CD14-positive monocyte (primary cell): ENCODE measurements around the gene THSD4. TPM values are rescaled to one million over a fixed set of nuclear protein-coding genes. Genes with fewer than 3 reads are reported as not detected.
A peak's percentile ranks its signal among the peaks of the same experiment; 100 is the strongest.

Source experiments
- DNase-seq, 3 donors: peaks; one replicate each; pipeline ENCODE4 v3.0.0-alpha.2; 2011 to 2022
- H2AFZ ChIP-seq: 2 replicates; pipeline ENCODE4 v1.6.0; 2012; ENCODE audit warnings: mild to moderate bottlenecking, low read depth, low read length, inconsistent platforms; ENCODE audit not compliant: insufficient read depth, poor library complexity, severe bottlenecking
- H3K27ac ChIP-seq, 2 donors: 1 replicate in 1 of 2; 2 replicates in 1 of 2; pipeline ENCODE4 v1.5.1; 2012 to 2013; ENCODE audit warnings: low read length in 2 of 2, control low read depth in 1 of 2, inconsistent platforms in 1 of 2, low read depth in 1 of 2, mild to moderate bottlenecking in 1 of 2
- H3K27me3 ChIP-seq, 2 donors: one replicate each; pipeline versions ENCODE4 v1.6.0 to v1.6.1; 2011 to 2013; ENCODE audit warnings: low read length in 2 of 2; ENCODE audit not compliant: control insufficient read depth in 2 of 2, insufficient read depth in 2 of 2
- H3K36me3 ChIP-seq, 2 donors: replicated peaks in 1 of 2; 1 replicate in 1 of 2; 2 replicates in 1 of 2; pipeline versions ENCODE4 v1.5.1 to v1.6.1; 2012 to 2013; ENCODE audit warnings: low read length in 2 of 2, control low read depth in 1 of 2, inconsistent platforms in 1 of 2, mild to moderate bottlenecking in 1 of 2; ENCODE audit not compliant: insufficient read depth in 2 of 2, control insufficient read depth in 1 of 2
- H3K4me1 ChIP-seq, 2 donors: 1 replicate in 1 of 2; 2 replicates in 1 of 2; pipeline versions ENCODE4 v1.5.1 to v1.6.1; 2012 to 2013; ENCODE audit warnings: low read length in 2 of 2, control low read depth in 1 of 2, inconsistent platforms in 1 of 2, mild to moderate bottlenecking in 1 of 2, moderate library complexity in 1 of 2; ENCODE audit not compliant: insufficient read depth in 2 of 2, control insufficient read depth in 1 of 2
- H3K4me2 ChIP-seq: replicated peaks from 2 replicates; pipeline ENCODE3; 2012; ENCODE audit warnings: low read length, moderate library complexity, mild to moderate bottlenecking; ENCODE audit not compliant: poor library complexity, severe bottlenecking; ENCODE audit errors: extremely low read depth
- H3K4me3 ChIP-seq, 3 experiments: fragments of 200-600 bp in 1 of 3; sonication (generic) in 1 of 3; replicated peaks in 1 of 3; 1 replicate in 2 of 3; 2 replicates in 1 of 3; pipeline ENCODE4 v1.5.1; 2011 to 2013; ENCODE audit warnings: low read length in 3 of 3, mild to moderate bottlenecking in 3 of 3, control low read depth in 2 of 3, low read depth in 2 of 3, inconsistent platforms in 1 of 3, moderate library complexity in 1 of 3
- H3K79me2 ChIP-seq: 2 replicates; pipeline ENCODE4 v1.6.0; 2012; ENCODE audit warnings: mild to moderate bottlenecking, control low read depth, inconsistent platforms, low read length, moderate library complexity; ENCODE audit not compliant: insufficient read depth
- H3K9ac ChIP-seq: 2 replicates; pipeline ENCODE4 v1.6.0; 2017; ENCODE audit warnings: low read length, mild to moderate bottlenecking; ENCODE audit not compliant: insufficient read depth, poor library complexity, severe bottlenecking
- H3K9me3 ChIP-seq, 2 donors: replicated peaks in 1 of 2; 1 replicate in 1 of 2; 2 replicates in 1 of 2; pipeline versions ENCODE4 v1.5.1 to v1.6.1; 2012 to 2013; ENCODE audit warnings: low read length in 2 of 2, control low read depth in 1 of 2; ENCODE audit not compliant: control insufficient read depth in 1 of 2, insufficient read depth in 1 of 2
- H4K20me1 ChIP-seq: 2 replicates; pipeline ENCODE4 v1.6.0; 2012; ENCODE audit warnings: mild to moderate bottlenecking, low read length, control low read depth, moderate library complexity; ENCODE audit not compliant: insufficient read depth
- H3K27ac Mint-ChIP-seq, 7 donors: one replicate each; pipeline ENCODE4 v1.8.0; 2020; ENCODE audit warnings: mild to moderate bottlenecking in 7 of 7, mixed read lengths in 7 of 7, moderate library complexity in 6 of 7, inconsistent platforms in 2 of 7
- H3K27me3 Mint-ChIP-seq, 3 donors: one replicate each; pipeline ENCODE4 v1.8.0; 2021 to 2022; ENCODE audit warnings: low read depth in 3 of 3, mild to moderate bottlenecking in 3 of 3, mixed read lengths in 3 of 3, moderate library complexity in 3 of 3, inconsistent platforms in 1 of 3
- H3K36me3 Mint-ChIP-seq, 2 donors: one replicate each; pipeline ENCODE4 v1.8.0; 2020; ENCODE audit warnings: mixed read lengths in 2 of 2, inconsistent platforms in 1 of 2, mild to moderate bottlenecking in 1 of 2
- H3K4me1 Mint-ChIP-seq: one replicate; pipeline ENCODE4 v1.8.0; 2020; ENCODE audit warnings: mild to moderate bottlenecking, mixed read lengths
- H3K4me3 Mint-ChIP-seq, 2 donors: one replicate each; pipeline ENCODE4 v1.8.0; 2020; ENCODE audit warnings: mild to moderate bottlenecking in 2 of 2, mixed read lengths in 2 of 2, moderate library complexity in 1 of 2
- H3K9me3 Mint-ChIP-seq, 7 donors: one replicate each; pipeline ENCODE4 v1.8.0; 2020 to 2022; ENCODE audit warnings: mixed read lengths in 7 of 7, mild to moderate bottlenecking in 6 of 7, moderate library complexity in 6 of 7, inconsistent platforms in 2 of 7
- WGBS: methylation state at CpG from one replicate; pipeline ENCODE4 v1.1.5; 2013; ENCODE audit warnings: missing lambda C conversion rate; ENCODE audit not compliant: insufficient coverage; 5-methylcytosine and 5-hydroxymethylcytosine counted together
- intact Hi-C, 2 donors: fragments of 100-400 bp; cut with micrococcal nuclease; formaldehyde crosslinking; loops; one replicate each; pipeline versions ENCODE4 v1.15.0 to v1.15.1; 2023
- polyA plus RNA-seq, 3 donors: library from polyadenylated mRNA; depleted of rRNA in 1 of 3; unstranded in 2 of 3; stranded (reverse) in 1 of 3; fragments of 300-500 nt in 2 of 3; fragments of >200 nt in 1 of 3; fragmentation: Illumina TruSeq in 2 of 3; gene quantifications; 1 replicate in 2 of 3; 2 replicates in 1 of 3; pipeline ENCODE4 v1.2.3, GENCODE V29; 2012 to 2021
- TF ChIP-seq, protein P1 (sequence below): fragments of 200-600 bp; IDR thresholded peaks from one replicate; pipeline ENCODE4 v1.8.0; 2022; ENCODE audit warnings: antibody characterized with exemption, mild to moderate bottlenecking

THSD4 gene
- polyA plus RNA-seq, 3 donors: not detected

DNA sequence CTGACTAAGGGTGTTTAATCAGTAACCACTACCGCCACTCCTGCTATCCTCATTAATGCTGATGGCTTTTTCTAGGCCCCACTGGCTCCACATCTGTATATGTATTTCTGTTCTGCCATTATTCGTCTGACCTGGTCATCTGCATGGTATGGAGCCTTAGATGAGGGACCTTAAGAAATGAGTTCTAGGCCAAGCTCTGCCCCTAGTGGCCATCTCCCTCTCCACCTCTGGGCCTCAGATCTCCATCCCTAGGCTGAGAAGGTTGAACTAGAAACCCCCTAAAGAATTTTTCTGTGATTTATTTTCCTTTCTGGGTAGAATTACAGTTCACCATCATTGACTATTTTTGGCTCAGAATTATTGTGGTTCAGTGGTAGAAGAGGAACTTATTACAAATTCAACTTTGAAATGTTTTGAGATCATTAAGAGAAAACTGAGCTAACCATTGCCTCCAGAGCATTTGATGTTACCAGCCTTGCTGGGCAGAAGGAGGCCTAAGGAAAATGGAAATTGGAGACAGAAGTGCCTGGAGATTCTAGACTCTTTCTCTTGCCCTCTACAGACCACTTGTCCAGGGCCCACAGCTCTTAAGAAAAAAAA lies 369.9 kb downstream of the THSD4 start:
- no CpG with 5 or more reads among the region's 2 CpGs for WGBS

DNA sequence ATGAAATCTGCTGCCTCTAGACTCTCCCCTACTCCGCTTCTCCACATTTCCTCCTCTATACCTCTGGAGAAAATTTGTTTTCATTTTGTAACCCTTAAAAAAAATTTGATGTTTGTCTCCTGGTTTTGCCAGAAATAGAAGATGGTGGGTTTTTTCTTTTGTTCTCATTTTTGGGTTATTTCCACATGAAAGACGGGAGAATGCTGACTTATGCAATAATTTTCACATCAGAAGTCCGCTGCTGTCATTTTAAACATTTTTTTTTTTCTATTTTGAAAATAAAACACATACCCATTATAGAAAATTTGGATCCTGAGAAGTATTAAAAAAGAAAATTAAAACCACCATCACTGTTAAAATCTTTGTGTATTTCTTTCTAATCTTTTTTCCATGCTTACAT lies 374.3 kb downstream of the THSD4 start:
- DNase-seq: no peak
- no peak overlapping the region for H3K4me2 ChIP-seq
- no peaks in the 10 kb centered on the region for H3K4me1 ChIP-seq
- H3K4me3 Mint-ChIP-seq: no peak overlapping the region
- peaks cover 0 to 7% (median 4%) of the 10 kb centered on the region in 3 donors for H3K27me3 Mint-ChIP-seq
- no peak overlapping the region for H3K9ac ChIP-seq
- H3K36me3 Mint-ChIP-seq: no peaks in the 10 kb centered on the region
- H3K36me3 ChIP-seq: no peaks in the 10 kb centered on the region
- no peaks in the 10 kb centered on the region for H3K9me3 ChIP-seq
- H4K20me1 ChIP-seq: no peaks in the 10 kb centered on the region
- H3K27me3 ChIP-seq: no peaks in the 10 kb centered on the region
- no peak overlapping the region for H3K27ac Mint-ChIP-seq
- H3K79me2 ChIP-seq: no peaks in the 10 kb centered on the region
- H3K4me1 Mint-ChIP-seq: no peaks in the 10 kb centered on the region
- intact Hi-C loops: no loop called here
- H2AFZ ChIP-seq: no peak overlapping the region
- WGBS: no CpG with 5 or more reads among the region's 3 CpGs
- H3K9me3 Mint-ChIP-seq: peaks cover 0 to 9% (median 3%) of the 10 kb centered on the region in 7 donors
- H3K4me3 ChIP-seq: no peak overlapping the region
- no peak overlapping the region for H3K27ac ChIP-seq
- TF ChIP-seq, protein P1, sequence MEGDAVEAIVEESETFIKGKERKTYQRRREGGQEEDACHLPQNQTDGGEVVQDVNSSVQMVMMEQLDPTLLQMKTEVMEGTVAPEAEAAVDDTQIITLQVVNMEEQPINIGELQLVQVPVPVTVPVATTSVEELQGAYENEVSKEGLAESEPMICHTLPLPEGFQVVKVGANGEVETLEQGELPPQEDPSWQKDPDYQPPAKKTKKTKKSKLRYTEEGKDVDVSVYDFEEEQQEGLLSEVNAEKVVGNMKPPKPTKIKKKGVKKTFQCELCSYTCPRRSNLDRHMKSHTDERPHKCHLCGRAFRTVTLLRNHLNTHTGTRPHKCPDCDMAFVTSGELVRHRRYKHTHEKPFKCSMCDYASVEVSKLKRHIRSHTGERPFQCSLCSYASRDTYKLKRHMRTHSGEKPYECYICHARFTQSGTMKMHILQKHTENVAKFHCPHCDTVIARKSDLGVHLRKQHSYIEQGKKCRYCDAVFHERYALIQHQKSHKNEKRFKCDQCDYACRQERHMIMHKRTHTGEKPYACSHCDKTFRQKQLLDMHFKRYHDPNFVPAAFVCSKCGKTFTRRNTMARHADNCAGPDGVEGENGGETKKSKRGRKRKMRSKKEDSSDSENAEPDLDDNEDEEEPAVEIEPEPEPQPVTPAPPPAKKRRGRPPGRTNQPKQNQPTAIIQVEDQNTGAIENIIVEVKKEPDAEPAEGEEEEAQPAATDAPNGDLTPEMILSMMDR: no peak

More for the DNA sequence above, 369.9 kb downstream of the THSD4 start:
- Mint-ChIP-seq H3K4me3 (no peak overlapping the region), H3K27ac (no peak overlapping the region), H3K36me3 (no peaks in the 10 kb centered on the region), H3K9me3 (peaks cover 0 to 3% (median 1%) of the 10 kb centered on the region in 7 donors), H3K27me3 (peaks cover 2 to 14% (median 6%) of the 10 kb centered on the region in 3 donors), H3K4me1 (no peaks in the 10 kb centered on the region)
- Histone ChIP-seq H3K27me3 (no peaks in the 10 kb centered on the region), H3K4me1 (no peaks in the 10 kb centered on the region), H3K9ac (no peak overlapping the region), H3K9me3 (no peaks in the 10 kb centered on the region), H3K27ac (no peak overlapping the region), H3K4me3 (no peak overlapping the region), H3K4me2 (no peak overlapping the region), H3K79me2 (no peaks in the 10 kb centered on the region), H4K20me1 (no peaks in the 10 kb centered on the region), H3K36me3 (no peaks in the 10 kb centered on the region), H2AFZ (no peak overlapping the region)
- no peak for DNase-seq
- TF ChIP-seq, protein P1: peak; percentile 33
- intact Hi-C loops: no loop called here
